WTC11 (cell line): ENCODE data around the gene NXPH3. TPM values are rescaled to one million over a fixed set of nuclear protein-coding genes. Genes with fewer than 3 reads are reported as not detected.

Experiments
- ATAC-seq: fragments of 200-7000 bp; cut with Tn5 transposase; 2 replicates; pipeline ENCODE4 v1.10.0; 2021; ENCODE audit warnings: mild to moderate bottlenecking, moderate library complexity
- CTCF ChIA-PET: fragments of 300-600 bp; sonication (Branson Sonifier 250); formaldehyde crosslinking; loops from one replicate; lab custom pipeline; 2021; ENCODE audit warnings: antibody characterized with exemption; lab: Charles Lee
- POLR2A ChIA-PET: fragments of 350-600 bp; sonication (Branson Sonifier 250); formaldehyde crosslinking; loops from one replicate; lab custom pipeline; 2021; ENCODE audit warnings: antibody characterized with exemption; lab: Charles Lee
- DNase-seq: peaks from one replicate; pipeline ENCODE4 v3.0.0; 2021; ENCODE audit warnings: low spot score
- H3K27ac Mint-ChIP-seq: 2 replicates; pipeline ENCODE4 v1.8.0; 2021; ENCODE audit warnings: mixed read lengths
- H3K27me3 Mint-ChIP-seq: 2 replicates; pipeline ENCODE4 v1.8.0; 2021; ENCODE audit warnings: low read depth, mild to moderate bottlenecking, moderate library complexity, mixed read lengths
- H3K36me3 Mint-ChIP-seq: 2 replicates; pipeline ENCODE4 v1.8.0; 2021; ENCODE audit warnings: mixed read lengths
- H3K4me1 Mint-ChIP-seq: 2 replicates; pipeline ENCODE4 v1.8.0; 2022; ENCODE audit warnings: mixed read lengths
- H3K4me3 Mint-ChIP-seq: 2 replicates; pipeline ENCODE4 v1.8.0; 2021; ENCODE audit warnings: mild to moderate bottlenecking, moderate library complexity, mixed read lengths
- H3K9me3 Mint-ChIP-seq: 2 replicates; pipeline ENCODE4 v1.8.0; 2021; ENCODE audit warnings: mixed read lengths
- ATF2 ChIP-seq: sonication (generic); formaldehyde crosslinking; IDR thresholded peaks from 2 replicates; pipeline ENCODE4 v1.8.1; 2022; ENCODE audit warnings: low read depth, missing genetic modification reagents, borderline replicate concordance
- E2F4 ChIP-seq: sonication (generic); formaldehyde crosslinking; IDR thresholded peaks from 2 replicates; pipeline ENCODE4 v1.8.1; 2022; ENCODE audit warnings: low read depth, mild to moderate bottlenecking, moderate library complexity, missing genetic modification reagents, borderline replicate concordance
- ELF4 ChIP-seq: sonication (generic); formaldehyde crosslinking; IDR thresholded peaks from 2 replicates; pipeline ENCODE4 v1.8.1; 2022; ENCODE audit warnings: low read depth, mild to moderate bottlenecking, moderate library complexity, missing genetic modification reagents
- FOXK1 ChIP-seq: sonication (generic); formaldehyde crosslinking; IDR thresholded peaks from 2 replicates; pipeline ENCODE4 v1.8.0; 2022; ENCODE audit warnings: mild to moderate bottlenecking, moderate library complexity, missing genetic modification reagents
- JAZF1 ChIP-seq: fragments of 250-450 bp; sonication (Bioruptor Pico); IDR thresholded peaks from 2 replicates; pipeline ENCODE4 v1.9.0; 2021; ENCODE audit warnings: moderate library complexity, mild to moderate bottlenecking, inconsistent platforms
- JUN ChIP-seq: sonication (generic); formaldehyde crosslinking; IDR thresholded peaks from 2 replicates; pipeline ENCODE4 v1.8.0; 2023; ENCODE audit warnings: mild to moderate bottlenecking, missing genetic modification reagents
- KAT7 ChIP-seq: sonication (generic); formaldehyde crosslinking; IDR thresholded peaks from 2 replicates; pipeline ENCODE4 v1.8.1; 2023; ENCODE audit warnings: missing genetic modification reagents, mild to moderate bottlenecking, borderline replicate concordance
- MXD4 ChIP-seq: fragments of 250-450 bp; sonication (Bioruptor Pico); IDR thresholded peaks from 2 replicates; pipeline ENCODE4 v1.8.0; 2021; ENCODE audit warnings: mild to moderate bottlenecking, moderate library complexity, borderline replicate concordance
- NFE2L1 ChIP-seq: sonication (generic); formaldehyde crosslinking; IDR thresholded peaks from 2 replicates; pipeline ENCODE4 v1.8.1; 2023; ENCODE audit warnings: missing genetic modification reagents
- NR3C1 ChIP-seq: sonication (generic); formaldehyde crosslinking; conservative IDR thresholded peaks from 2 replicates; pipeline ENCODE4 v1.8.1; 2023; ENCODE audit warnings: low read depth, mild to moderate bottlenecking, missing genetic modification reagents
- OVOL2 ChIP-seq: fragments of 250-450 bp; sonication (Bioruptor Pico); IDR thresholded peaks from 2 replicates; pipeline ENCODE4 v1.9.0; 2021; ENCODE audit warnings: mild to moderate bottlenecking, borderline replicate concordance
- TEAD1 ChIP-seq: sonication (generic); formaldehyde crosslinking; IDR thresholded peaks from 2 replicates; pipeline ENCODE4 v1.8.0; 2022; ENCODE audit warnings: mild to moderate bottlenecking, missing genetic modification reagents
- ZNF138 ChIP-seq: sonication (generic); formaldehyde crosslinking; conservative IDR thresholded peaks from 2 replicates; pipeline ENCODE4 v1.8.1; 2022; ENCODE audit warnings: mild to moderate bottlenecking, moderate library complexity, missing genetic modification reagents
- ZNF232 ChIP-seq: sonication (generic); formaldehyde crosslinking; IDR thresholded peaks from 2 replicates; pipeline ENCODE4 v1.8.0; 2022; ENCODE audit warnings: mild to moderate bottlenecking, missing genetic modification reagents
- ZNF423 ChIP-seq: fragments of 250-450 bp; sonication (Bioruptor Pico); IDR thresholded peaks from 2 replicates; pipeline ENCODE4 v2.1.2; 2022; ENCODE audit warnings: mild to moderate bottlenecking, moderate library complexity
- total RNA-seq: library from RNA; stranded (reverse); gene quantifications from 3 replicates; pipeline ENCODE4 v1.2.3, GENCODE V29; 2021
- TF ChIP-seq, protein P1 (sequence below): fragments of 250-450 bp; sonication (Bioruptor Pico); IDR thresholded peaks from 2 replicates; pipeline ENCODE4 v1.9.0; 2021; ENCODE audit warnings: mild to moderate bottlenecking
- TF ChIP-seq, protein P2 (sequence below): fragments of 250-450 bp; sonication (Bioruptor Pico); IDR thresholded peaks from 2 replicates; pipeline ENCODE4 v1.8.0; 2021; ENCODE audit warnings: mild to moderate bottlenecking
- TF ChIP-seq, protein P3 (sequence below): sonication (generic); formaldehyde crosslinking; IDR thresholded peaks from 2 replicates; pipeline ENCODE4 v1.8.0; 2023; ENCODE audit warnings: missing genetic modification reagents, mild to moderate bottlenecking, borderline replicate concordance
- TF ChIP-seq, protein P4 (sequence below): sonication (generic); formaldehyde crosslinking; IDR thresholded peaks from 2 replicates; pipeline ENCODE4 v1.8.1; 2023; ENCODE audit warnings: mild to moderate bottlenecking, missing genetic modification reagents

The NXPH3 gene
- total RNA-seq, 1 experiment from 2014 or later, result 3.4 TPM

GRCh38 chr17:49579522-49579921, 3.9 kb downstream of the NXPH3 start (continued):
- TF ChIP-seq ELF4 (CRISPR knock-in tag), result no peak
- TF ChIP-seq MXD4 (CRISPR knock-in tag), result no peak
- no peak for TF ChIP-seq NR3C1 (CRISPR knock-in tag)
- TF ChIP-seq JAZF1 (CRISPR knock-in tag), result no peak
- no peak for TF ChIP-seq ZNF138 (CRISPR knock-in tag)
- no peak for TF ChIP-seq ZNF423 (CRISPR knock-in tag)
- TF ChIP-seq NFE2L1 (CRISPR knock-in tag), result no peak

DNA sequence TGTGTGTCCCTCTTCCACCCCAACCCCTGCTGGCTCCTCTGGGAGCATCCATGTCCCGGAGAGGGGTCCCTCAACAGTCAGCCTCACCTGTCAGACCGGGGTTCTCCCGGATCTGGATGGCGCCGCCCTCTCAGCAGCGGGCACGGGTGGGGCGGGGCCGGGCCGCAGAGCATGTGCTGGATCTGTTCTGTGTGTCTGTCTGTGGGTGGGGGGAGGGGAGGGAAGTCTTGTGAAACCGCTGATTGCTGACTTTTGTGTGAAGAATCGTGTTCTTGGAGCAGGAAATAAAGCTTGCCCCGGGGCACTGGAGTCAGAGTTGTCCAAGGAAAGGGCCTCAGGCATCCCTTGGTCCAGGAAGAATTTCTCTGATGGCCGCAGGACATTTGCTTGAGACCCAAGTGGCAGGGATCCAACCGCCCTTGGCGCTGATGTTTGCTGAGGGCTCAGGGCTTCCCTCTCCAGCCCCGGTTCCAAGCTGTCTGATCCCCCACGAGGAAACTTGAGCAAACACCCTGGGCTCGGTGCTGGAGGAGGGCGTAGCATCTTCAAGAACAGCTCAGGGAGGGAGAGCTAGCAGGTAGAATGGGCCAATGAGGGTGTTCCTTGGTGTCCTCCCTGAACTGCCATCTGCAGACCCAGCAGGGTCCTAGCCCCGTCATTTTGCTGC, 4.5 kb downstream of the NXPH3 start:
- POLR2A ChIA-PET, result no interaction called here
- TF ChIP-seq, protein P1, sequence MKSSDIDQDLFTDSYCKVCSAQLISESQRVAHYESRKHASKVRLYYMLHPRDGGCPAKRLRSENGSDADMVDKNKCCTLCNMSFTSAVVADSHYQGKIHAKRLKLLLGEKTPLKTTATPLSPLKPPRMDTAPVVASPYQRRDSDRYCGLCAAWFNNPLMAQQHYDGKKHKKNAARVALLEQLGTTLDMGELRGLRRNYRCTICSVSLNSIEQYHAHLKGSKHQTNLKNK (CRISPR knock-in tag), result no peak
- TF ChIP-seq, all 79 proteins: peak for 0
- Mint-ChIP-seq H3K4me3 (no peak overlapping the region), H3K9me3 (no peaks in the 10 kb centered on the region), H3K27me3 (peaks cover 21% of the 10 kb centered on the region), H3K36me3 (no peaks in the 10 kb centered on the region), H3K27ac (no peak overlapping the region), H3K4me1 (peaks cover 5% of the 10 kb centered on the region)
- CTCF ChIA-PET, result interaction anchor here (0.7 to 0.9 kb wide), 2 partner anchors 12 to 23 kb away, joined by 3 to 6 read pairs; no protein-coding TSS in a partner anchor
- no peak for DNase-seq
- no peak for ATAC-seq

GRCh38 chr17:49580981-49581647, 5.4 kb downstream of the NXPH3 start:
- Mint-ChIP-seq H3K4me3 (no peak overlapping the region), H3K36me3 (no peaks in the 10 kb centered on the region), H3K9me3 (no peaks in the 10 kb centered on the region), H3K27me3 (peaks cover 21% of the 10 kb centered on the region), H3K27ac (no peak overlapping the region), H3K4me1 (peaks cover 4% of the 10 kb centered on the region)
- no peak for DNase-seq
- ChIA-PET POLR2A (no interaction called here), CTCF (interaction anchor here (0.9 kb wide), 1 partner anchor 24 kb away, joined by 6 read pairs; no protein-coding TSS in a partner anchor)
- no peak for ATAC-seq
- TF ChIP-seq, protein P1 (CRISPR knock-in tag), result no peak
- TF ChIP-seq JAZF1 (CRISPR knock-in tag) (no peak), FOXK1 (CRISPR knock-in tag) (no peak), E2F4 (no peak), KAT7 (CRISPR knock-in tag) (no peak), ATF2 (CRISPR knock-in tag) (no peak), NFE2L1 (CRISPR knock-in tag) (no peak), JUN (CRISPR knock-in tag) (no peak), TEAD1 (CRISPR knock-in tag) (no peak), OVOL2 (CRISPR knock-in tag) (no peak), ZNF232 (CRISPR knock-in tag) (no peak)
- TF ChIP-seq, protein P2, sequence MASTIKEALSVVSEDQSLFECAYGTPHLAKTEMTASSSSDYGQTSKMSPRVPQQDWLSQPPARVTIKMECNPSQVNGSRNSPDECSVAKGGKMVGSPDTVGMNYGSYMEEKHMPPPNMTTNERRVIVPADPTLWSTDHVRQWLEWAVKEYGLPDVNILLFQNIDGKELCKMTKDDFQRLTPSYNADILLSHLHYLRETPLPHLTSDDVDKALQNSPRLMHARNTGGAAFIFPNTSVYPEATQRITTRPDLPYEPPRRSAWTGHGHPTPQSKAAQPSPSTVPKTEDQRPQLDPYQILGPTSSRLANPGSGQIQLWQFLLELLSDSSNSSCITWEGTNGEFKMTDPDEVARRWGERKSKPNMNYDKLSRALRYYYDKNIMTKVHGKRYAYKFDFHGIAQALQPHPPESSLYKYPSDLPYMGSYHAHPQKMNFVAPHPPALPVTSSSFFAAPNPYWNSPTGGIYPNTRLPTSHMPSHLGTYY (CRISPR knock-in tag), result no peak
- TF ChIP-seq, protein P3, sequence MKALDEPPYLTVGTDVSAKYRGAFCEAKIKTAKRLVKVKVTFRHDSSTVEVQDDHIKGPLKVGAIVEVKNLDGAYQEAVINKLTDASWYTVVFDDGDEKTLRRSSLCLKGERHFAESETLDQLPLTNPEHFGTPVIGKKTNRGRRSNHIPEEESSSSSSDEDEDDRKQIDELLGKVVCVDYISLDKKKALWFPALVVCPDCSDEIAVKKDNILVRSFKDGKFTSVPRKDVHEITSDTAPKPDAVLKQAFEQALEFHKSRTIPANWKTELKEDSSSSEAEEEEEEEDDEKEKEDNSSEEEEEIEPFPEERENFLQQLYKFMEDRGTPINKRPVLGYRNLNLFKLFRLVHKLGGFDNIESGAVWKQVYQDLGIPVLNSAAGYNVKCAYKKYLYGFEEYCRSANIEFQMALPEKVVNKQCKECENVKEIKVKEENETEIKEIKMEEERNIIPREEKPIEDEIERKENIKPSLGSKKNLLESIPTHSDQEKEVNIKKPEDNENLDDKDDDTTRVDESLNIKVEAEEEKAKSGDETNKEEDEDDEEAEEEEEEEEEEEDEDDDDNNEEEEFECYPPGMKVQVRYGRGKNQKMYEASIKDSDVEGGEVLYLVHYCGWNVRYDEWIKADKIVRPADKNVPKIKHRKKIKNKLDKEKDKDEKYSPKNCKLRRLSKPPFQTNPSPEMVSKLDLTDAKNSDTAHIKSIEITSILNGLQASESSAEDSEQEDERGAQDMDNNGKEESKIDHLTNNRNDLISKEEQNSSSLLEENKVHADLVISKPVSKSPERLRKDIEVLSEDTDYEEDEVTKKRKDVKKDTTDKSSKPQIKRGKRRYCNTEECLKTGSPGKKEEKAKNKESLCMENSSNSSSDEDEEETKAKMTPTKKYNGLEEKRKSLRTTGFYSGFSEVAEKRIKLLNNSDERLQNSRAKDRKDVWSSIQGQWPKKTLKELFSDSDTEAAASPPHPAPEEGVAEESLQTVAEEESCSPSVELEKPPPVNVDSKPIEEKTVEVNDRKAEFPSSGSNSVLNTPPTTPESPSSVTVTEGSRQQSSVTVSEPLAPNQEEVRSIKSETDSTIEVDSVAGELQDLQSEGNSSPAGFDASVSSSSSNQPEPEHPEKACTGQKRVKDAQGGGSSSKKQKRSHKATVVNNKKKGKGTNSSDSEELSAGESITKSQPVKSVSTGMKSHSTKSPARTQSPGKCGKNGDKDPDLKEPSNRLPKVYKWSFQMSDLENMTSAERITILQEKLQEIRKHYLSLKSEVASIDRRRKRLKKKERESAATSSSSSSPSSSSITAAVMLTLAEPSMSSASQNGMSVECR (CRISPR knock-in tag), result no peak
- TF ChIP-seq, protein P4, sequence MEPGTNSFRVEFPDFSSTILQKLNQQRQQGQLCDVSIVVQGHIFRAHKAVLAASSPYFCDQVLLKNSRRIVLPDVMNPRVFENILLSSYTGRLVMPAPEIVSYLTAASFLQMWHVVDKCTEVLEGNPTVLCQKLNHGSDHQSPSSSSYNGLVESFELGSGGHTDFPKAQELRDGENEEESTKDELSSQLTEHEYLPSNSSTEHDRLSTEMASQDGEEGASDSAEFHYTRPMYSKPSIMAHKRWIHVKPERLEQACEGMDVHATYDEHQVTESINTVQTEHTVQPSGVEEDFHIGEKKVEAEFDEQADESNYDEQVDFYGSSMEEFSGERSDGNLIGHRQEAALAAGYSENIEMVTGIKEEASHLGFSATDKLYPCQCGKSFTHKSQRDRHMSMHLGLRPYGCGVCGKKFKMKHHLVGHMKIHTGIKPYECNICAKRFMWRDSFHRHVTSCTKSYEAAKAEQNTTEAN, result no peak
